Superior temporal gyrus (tissue), 1 donor: ENCODE results near the gene ZNF850.
A peak's percentile ranks its signal among the peaks of the same experiment; 100 is the strongest.
"Not testable (repeated sequence)": the region's sequence is repeated elsewhere in the genome, so short reads cannot be mapped to it uniquely, and the experiment has no call there.

Experiments used
- DNase-seq: peaks from one replicate; pipeline ENCODE4 v3.0.0-alpha.2; 2016; ENCODE audit errors: extremely low spot score

ZNF850 gene

GRCh38 chr19:36772311-36773222 lies at the start of gene ZNF850:
ZNF850 (minus strand) TSS chr19:36772807; CDS start chr19:36762606, 10,201 bp downstream.
- DNase-seq, result peak; percentile 98

- no peak for DNase-seq
These were observed 49.2 kb upstream of the ZNF850 start for GRCh38 chr19:36821758-36822157.

GRCh38 chr19:36819130-36819630 lies 46.6 kb upstream of the ZNF850 start:
- no peak for DNase-seq

GRCh38 chr19:36807029-36807428 lies 34.4 kb upstream of the ZNF850 start:
- DNase-seq, result no peak

- DNase-seq, result no peak
These were observed 32.8 kb upstream of the ZNF850 start for GRCh38 chr19:36805364-36805763.

GRCh38 chr19:36797786-36798108 lies 25.1 kb upstream of the ZNF850 start:
- no peak for DNase-seq

GRCh38 chr19:36796714-36796992 lies 24.0 kb upstream of the ZNF850 start:
- no peak for DNase-seq

- DNase-seq, result not testable (repeated sequence)
These were observed 19.0 kb upstream of the ZNF850 start for GRCh38 chr19:36791420-36792141.

- no peak for DNase-seq
These were observed 3.2 kb upstream of the ZNF850 start for GRCh38 chr19:36775768-36776167.

- no peak for DNase-seq
These were observed 594 bp upstream of the ZNF850 start for GRCh38 chr19:36773223-36773579.

- no peak for DNase-seq
These were observed 1.1 kb downstream of the ZNF850 start for GRCh38 chr19:36771261-36772231.

- no peak for DNase-seq
These were observed 22.4 kb downstream of the ZNF850 start for GRCh38 chr19:36750066-36750691.

GRCh38 chr19:36749613-36750012 lies 23.0 kb downstream of the ZNF850 start:
- not testable (repeated sequence) for DNase-seq

- DNase-seq, result no peak
These were observed 24.0 kb downstream of the ZNF850 start for GRCh38 chr19:36748431-36749275.

- DNase-seq, result no peak
These were observed 24.9 kb downstream of the ZNF850 start for GRCh38 chr19:36747750-36748149.

GRCh38 chr19:36745870-36746269 lies 26.7 kb downstream of the ZNF850 start:
- no peak for DNase-seq

- DNase-seq, result not testable (repeated sequence)
These were observed 36.4 kb downstream of the ZNF850 start for GRCh38 chr19:36736166-36736565.

- no peak for DNase-seq
These were observed 52.7 kb downstream of the ZNF850 start for GRCh38 chr19:36719687-36720556.

- no peak for DNase-seq
These were observed 63.2 kb downstream of the ZNF850 start for GRCh38 chr19:36709423-36709822.

- no peak for DNase-seq
These were observed 65.5 kb downstream of the ZNF850 start for GRCh38 chr19:36707134-36707533.
